Measurements from ENCODE around the gene RASL11A.
"Not testable (repeated sequence)": the region's sequence is repeated elsewhere in the genome, so short reads cannot be mapped to it uniquely, and the experiment has no call there.

Gene RASL11A

GRCh38 chr13:27300406-27300805 lies 29.8 kb downstream of the RASL11A start:
- not testable (repeated sequence) for DNase-seq (ENCODE audit: low read depth in 2 of 2)

- DNase-seq (ENCODE audit: low read depth in 2 of 2) = no peak
Measured at GRCh38 chr13:27300941-27301586, 30.4 kb downstream of the RASL11A start.

- DNase-seq (ENCODE audit: low read depth in 2 of 2) = no peak
Measured at GRCh38 chr13:27302643-27303262, 32.1 kb downstream of the RASL11A start.

- no peak for DNase-seq (ENCODE audit: low read depth in 2 of 2)
Measured at GRCh38 chr13:27304099-27304498, 33.5 kb downstream of the RASL11A start.

DNA sequence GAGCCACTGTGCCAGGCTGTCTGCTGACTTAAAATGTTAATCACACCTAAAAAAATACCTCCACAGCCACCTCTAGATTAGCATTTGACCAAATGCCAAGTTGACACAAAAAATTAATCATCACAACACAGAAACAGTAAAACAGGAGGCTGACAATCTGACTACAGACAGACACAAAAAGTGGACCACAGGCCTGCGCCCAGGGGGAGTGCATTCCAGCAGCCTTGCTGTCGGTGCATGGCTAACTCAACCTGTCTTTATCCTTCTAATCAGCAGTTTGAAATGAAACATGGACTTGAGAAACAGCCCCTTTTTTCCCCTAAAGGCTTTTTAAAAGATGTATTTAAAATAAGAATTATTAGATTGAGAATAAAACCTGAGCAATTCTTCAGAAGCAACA lies 34.0 kb downstream of the RASL11A start:
- no peak for DNase-seq (ENCODE audit: low read depth in 2 of 2)

DNA sequence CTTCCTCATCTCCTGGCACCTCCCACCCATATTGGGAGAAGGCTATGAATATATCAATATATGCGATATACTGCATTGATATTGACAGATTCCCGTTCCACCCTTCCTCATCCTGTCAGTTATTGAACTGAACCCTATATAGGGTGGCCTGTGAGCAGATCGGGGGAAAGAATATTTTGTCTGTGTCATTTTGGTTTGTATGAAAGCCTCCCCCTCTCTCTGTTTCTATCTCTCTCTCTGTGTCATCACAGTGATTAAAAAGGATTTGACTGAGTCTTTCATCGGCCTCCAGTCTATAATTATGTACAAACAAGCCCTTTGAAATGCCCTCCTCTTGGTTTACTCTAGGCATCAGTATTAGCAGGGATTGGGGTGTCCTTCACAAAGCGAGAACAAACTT lies 35.7 kb downstream of the RASL11A start:
- DNase-seq (ENCODE audit: low read depth in 2 of 2) = no peak

- DNase-seq (ENCODE audit: low read depth in 2 of 2) = no peak
Measured at GRCh38 chr13:27308941-27309340, 38.3 kb downstream of the RASL11A start.

DNA sequence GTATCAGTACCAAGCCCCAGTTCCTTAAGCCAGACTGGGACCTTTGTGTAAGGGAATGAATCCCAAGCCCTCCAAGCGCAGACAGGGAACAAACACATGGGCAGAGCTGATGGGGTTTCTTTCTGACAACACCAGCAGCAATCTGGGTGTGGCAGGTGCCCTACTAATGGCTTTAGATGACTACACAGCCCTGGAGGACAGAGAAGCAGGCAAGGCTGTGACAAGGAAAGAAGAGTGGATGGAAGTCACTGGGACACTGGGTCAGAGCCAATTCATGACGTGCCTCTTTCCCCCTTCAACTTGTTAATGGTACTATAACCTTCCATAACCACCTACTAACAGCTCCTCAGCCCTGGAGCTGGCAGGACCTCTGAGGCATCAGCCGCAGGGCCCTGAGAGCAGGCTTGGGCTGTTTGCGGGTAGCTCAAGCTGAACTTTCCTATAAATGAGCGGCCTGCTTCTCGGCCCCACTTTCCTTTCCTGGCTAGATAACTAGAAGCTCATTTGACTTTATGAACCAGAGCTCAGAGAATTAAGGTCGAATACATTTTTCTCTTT lies 38.9 kb downstream of the RASL11A start:
- no peak for DNase-seq (ENCODE audit: low read depth in 2 of 2)

DNA sequence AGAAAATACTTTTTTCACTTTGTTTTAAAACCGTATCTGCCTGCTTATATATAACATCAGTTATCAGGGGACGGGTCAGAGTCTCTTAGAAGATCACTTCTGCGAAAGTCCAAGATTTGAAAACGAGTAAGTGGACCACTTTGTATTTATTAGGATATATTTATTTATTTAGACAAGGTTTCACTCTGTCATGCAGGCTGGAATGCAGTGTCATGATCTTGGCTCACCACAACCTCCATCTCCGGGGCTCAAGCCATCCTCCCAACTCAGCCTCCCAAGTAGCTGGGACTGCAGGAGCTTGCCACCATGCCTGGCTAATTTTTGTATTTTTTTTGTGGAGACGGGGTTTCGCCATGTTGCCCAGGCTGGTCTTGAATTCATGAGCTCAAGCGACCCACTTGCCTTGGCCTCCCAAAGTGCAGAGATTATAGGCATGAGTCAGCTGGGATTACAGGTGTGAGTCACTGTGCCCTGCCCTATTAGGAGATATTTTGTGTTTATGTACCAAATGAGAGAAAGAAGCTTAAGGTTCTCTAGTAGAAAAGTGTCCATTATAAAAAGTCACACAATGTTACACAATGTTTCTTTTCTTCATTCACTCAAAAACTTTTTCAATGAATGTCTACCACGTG lies 39.5 kb downstream of the RASL11A start:
- no peak for DNase-seq (ENCODE audit: low read depth in 2 of 2)

DNA sequence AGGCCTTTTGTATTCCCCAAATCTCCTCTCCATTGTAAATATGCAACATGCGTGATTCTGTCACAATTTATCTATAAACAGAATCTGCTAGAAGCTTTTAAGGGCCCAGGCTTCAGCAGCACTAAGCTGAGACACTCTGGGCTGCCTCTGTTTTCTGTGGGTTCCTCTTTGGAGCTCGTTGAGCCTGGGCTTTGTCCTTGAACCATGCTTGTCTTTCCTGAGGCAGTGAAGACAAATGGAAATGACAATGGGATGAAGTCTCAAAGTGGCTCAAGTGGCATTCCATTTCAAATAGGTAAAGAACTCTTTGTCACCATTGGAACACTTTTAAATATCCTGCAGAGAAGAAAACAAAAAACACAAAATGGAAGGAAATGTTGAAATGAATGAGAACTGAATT lies 40.3 kb downstream of the RASL11A start:
- no peak for DNase-seq (ENCODE audit: low read depth in 2 of 2)

DNA sequence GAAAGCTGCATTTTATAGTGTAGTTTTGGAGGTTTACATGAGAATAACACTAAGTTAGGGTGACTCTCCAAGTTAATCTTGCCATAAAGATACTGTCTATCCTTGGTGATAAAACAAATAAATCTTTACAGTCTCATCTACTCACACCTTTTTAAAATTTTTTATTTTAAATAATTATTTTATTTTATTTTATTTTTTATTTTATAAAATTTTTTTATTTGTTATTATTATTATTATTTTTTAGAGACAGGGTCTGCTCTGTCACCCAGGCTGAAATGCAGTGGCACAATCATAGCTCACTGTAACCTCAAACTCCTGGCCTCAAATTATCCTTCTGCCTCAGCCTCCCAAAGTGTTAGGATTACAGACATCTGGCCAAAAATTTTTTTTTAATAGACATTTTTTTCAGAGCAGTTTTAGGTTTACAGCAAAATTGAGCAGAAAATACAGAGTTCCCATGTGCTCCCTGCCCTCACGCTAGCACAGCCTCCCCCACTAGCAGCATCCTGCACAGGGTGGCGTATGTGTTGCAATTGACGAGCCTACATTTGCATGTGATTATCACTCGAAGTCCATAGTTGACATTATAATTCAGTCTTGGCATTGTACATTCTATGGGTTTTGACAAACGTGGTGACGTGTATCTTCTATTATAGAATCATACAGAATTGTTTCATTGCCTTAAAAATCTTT lies 41.0 kb downstream of the RASL11A start:
- DNase-seq (ENCODE audit: low read depth in 2 of 2) = no peak

DNA sequence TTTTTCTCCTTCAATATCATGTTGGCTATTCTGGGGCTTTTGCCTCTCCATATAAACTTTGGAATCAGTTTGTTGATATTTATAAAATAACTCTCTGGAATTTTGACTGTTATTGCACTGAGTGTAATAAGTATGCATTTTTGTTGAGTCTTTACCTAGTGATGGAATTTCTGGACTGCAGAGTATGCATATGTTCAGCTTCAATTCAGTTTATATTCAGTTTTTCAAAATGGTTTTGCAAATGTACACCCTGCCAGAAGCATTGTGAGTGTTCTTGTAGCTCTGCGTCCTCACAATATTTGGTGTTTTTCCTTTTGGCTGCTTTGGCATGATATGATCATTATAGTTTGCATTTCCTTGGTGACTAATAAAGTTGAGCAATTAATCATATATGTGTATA lies 43.1 kb downstream of the RASL11A start:
- no peak for DNase-seq (ENCODE audit: low read depth in 2 of 2)

DNA sequence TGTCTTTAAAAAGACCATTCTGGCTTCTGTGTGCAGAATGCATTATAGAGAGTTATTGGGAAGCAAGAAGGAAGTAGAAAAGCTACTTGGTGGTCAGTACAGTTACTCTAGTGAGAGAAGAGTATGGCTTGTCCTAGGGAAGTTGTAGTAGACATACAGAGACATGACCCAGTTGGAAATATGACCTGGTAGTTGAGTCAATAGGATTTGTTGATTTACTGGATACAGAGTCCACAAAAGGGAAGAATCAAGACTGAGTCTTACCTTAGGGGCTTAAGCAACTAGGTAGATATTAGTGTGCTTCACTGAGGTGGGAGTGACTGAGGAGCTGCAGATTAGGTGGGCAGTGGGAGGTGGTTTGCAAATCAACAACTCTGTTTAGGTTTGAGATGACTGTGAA lies 48.8 kb downstream of the RASL11A start:
- DNase-seq (ENCODE audit: low read depth in 2 of 2) = no peak

- no peak for DNase-seq (ENCODE audit: low read depth in 2 of 2)
Measured at GRCh38 chr13:27321468-27322431, 51.1 kb downstream of the RASL11A start.

GRCh38 chr13:27322443-27322842 lies 51.8 kb downstream of the RASL11A start:
- not testable (repeated sequence) for DNase-seq (ENCODE audit: low read depth in 2 of 2)
